Nephron (organoid): ENCODE results near the gene UROC1.

Experiments used
- H3K27ac Mint-ChIP-seq, 3 experiments: 2 replicates each; pipeline ENCODE4 v1.8.0; 2020; ENCODE audit warnings: mixed read lengths in 3 of 3, mild to moderate bottlenecking in 2 of 3, moderate library complexity in 1 of 3
- H3K27me3 Mint-ChIP-seq: 2 replicates; pipeline ENCODE4 v1.8.0; 2021; ENCODE audit warnings: low read depth, mild to moderate bottlenecking, moderate library complexity, mixed read lengths
- H3K36me3 Mint-ChIP-seq: 2 replicates; pipeline ENCODE4 v1.8.0; 2020; ENCODE audit warnings: low read depth, mixed read lengths
- H3K4me1 Mint-ChIP-seq: 2 replicates; pipeline ENCODE4 v1.8.0; 2020; ENCODE audit warnings: mixed read lengths
- H3K4me3 Mint-ChIP-seq, 3 experiments: 2 replicates each; pipeline ENCODE4 v1.8.0; 2020; ENCODE audit warnings: mild to moderate bottlenecking in 3 of 3, mixed read lengths in 3 of 3, moderate library complexity in 2 of 3
- H3K9me3 Mint-ChIP-seq: 2 replicates; pipeline ENCODE4 v1.8.0; 2020; ENCODE audit warnings: mixed read lengths
- TF ChIP-seq, protein P1 (sequence below), 3 experiments: fragments of 200-600 bp; sonication (generic); IDR thresholded peaks; one replicate each; pipeline ENCODE4 v1.5.0; 2021; ENCODE audit warnings: antibody characterized with exemption in 3 of 3; ENCODE audit not compliant: unreplicated experiment in 3 of 3

Gene UROC1

DNA sequence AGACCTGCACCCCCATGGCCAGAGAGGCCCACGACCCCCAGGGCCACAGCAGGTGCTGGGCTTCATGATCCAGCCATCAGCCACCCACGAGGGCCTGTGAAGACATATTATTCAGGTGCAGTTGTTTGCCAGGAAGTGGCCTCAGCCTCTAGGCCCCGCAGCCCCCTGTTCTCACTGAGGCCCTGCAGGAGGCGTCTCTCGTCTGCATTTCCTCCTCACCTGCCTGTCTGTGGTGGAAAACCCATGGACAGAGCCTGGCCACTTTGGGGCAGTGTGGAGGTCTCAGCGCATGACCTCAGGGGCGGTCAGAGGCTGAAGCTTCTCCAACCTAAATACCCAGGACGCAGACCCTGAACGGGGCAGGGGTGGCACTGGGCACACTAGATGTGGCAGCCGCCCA, 18.6 kb downstream of the UROC1 start:
- H3K36me3 Mint-ChIP-seq: no peaks in the 10 kb centered on the region
- H3K4me1 Mint-ChIP-seq: no peaks in the 10 kb centered on the region
- TF ChIP-seq, protein P1, sequence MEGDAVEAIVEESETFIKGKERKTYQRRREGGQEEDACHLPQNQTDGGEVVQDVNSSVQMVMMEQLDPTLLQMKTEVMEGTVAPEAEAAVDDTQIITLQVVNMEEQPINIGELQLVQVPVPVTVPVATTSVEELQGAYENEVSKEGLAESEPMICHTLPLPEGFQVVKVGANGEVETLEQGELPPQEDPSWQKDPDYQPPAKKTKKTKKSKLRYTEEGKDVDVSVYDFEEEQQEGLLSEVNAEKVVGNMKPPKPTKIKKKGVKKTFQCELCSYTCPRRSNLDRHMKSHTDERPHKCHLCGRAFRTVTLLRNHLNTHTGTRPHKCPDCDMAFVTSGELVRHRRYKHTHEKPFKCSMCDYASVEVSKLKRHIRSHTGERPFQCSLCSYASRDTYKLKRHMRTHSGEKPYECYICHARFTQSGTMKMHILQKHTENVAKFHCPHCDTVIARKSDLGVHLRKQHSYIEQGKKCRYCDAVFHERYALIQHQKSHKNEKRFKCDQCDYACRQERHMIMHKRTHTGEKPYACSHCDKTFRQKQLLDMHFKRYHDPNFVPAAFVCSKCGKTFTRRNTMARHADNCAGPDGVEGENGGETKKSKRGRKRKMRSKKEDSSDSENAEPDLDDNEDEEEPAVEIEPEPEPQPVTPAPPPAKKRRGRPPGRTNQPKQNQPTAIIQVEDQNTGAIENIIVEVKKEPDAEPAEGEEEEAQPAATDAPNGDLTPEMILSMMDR (IDR thresholded peaks at IDR 0.05; ENCODE audit: unreplicated experiment in 3 of 3): no peak
- H3K9me3 Mint-ChIP-seq: no peaks in the 10 kb centered on the region
- H3K27me3 Mint-ChIP-seq: peaks cover 3% of the 10 kb centered on the region
- no peak overlapping the region for H3K27ac Mint-ChIP-seq
- no peak overlapping the region for H3K4me3 Mint-ChIP-seq

DNA sequence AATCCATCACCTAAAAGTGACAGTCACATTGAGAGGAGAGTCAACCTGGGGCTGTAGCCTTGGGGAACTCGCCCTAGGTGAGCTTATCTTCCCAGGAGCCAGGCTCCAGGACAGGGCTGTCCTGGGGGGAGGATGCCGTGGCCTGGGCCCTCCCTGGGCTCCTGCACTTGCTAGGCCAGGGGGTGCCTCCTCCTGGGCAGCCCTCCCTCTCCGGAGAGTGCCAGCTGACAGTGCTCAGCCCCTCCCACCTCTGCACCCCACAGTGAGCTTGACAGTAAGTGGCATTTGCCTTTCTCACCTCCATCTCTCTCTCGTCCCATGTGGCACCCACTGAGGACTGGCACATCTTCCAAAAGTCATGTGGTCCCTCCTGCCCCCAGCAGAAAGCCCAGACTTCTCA, 19.1 kb downstream of the UROC1 start:
- H3K4me3 Mint-ChIP-seq: no peak overlapping the region
- H3K4me1 Mint-ChIP-seq: no peaks in the 10 kb centered on the region
- TF ChIP-seq, protein P1 (IDR thresholded peaks at IDR 0.05; ENCODE audit: unreplicated experiment in 3 of 3): no peak
- H3K36me3 Mint-ChIP-seq: no peaks in the 10 kb centered on the region
- H3K9me3 Mint-ChIP-seq: no peaks in the 10 kb centered on the region
- H3K27me3 Mint-ChIP-seq: peaks cover 3% of the 10 kb centered on the region
- H3K27ac Mint-ChIP-seq: no peak overlapping the region

DNA sequence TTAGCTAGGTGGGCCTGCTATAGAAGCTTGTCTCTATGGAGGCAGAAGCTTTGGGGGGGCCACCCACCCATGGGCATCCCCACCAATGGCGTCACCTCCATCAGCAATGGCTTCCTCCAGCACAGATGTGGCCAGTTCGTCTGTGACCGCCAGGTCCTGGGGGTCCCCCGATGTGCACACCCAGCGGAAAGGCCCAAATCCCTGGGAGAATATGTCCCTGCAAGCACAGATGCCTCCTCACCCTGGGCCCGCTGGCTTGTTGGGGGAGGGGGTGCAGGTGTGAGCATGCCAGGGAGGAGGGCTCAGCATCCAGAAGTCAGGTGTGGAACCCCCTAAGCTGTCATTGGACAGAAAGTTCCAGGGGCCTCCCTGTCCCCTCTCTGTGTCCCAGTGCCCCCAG, 19.6 kb downstream of the UROC1 start:
- Mint-ChIP-seq H3K4me3 (no peak overlapping the region), H3K4me1 (no peaks in the 10 kb centered on the region), H3K36me3 (no peaks in the 10 kb centered on the region), H3K27ac (no peak overlapping the region), H3K27me3 (peaks cover 3% of the 10 kb centered on the region), H3K9me3 (no peaks in the 10 kb centered on the region)
- TF ChIP-seq, protein P1 (IDR thresholded peaks at IDR 0.05; ENCODE audit: unreplicated experiment in 3 of 3): no peak

DNA sequence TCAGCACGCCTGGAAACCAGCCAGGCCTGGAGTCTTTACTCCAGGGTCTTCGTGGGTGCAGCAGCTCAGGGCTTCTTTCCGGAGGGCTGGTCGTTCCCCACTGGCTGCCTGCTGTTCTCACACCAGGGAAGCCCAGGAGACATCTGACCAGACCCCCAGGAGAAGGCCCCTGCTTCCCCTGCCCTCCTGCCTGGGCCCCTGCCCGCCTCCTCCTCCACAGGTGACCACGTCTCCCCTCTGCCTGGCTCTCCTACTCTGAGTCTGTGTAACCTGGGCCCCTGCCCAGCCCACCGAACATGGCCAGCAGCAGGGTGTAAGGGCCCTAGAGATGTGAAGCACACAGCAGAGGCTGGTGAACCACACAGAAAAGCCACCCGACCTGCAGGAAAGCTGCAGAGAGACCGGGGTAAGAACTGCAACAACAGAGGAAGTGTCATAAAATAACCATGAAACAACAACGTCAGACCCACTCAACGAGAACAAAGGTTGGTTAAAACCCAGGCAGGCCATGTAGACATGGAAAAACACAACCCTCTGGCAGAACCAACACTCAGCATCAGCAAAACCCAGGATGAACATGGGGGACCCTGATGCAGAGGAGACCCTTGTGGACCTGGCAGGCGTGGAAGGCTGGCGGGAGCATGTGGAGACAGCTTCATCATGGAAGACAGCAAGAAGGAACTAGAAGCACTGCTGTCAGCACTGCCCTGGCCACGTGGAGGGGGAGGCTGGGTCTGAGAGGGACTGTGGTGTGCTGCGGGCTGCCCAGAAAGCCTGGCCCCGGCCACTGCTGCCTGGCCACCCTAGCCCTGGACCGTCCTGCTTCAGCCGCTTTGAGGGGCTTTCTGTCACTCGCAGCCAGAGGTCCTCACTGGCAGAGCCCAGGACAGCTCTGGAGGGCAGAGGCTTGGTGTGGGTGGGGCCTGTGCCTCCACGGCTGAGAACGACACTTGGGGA, 20.4 kb downstream of the UROC1 start:
- H3K4me1 Mint-ChIP-seq: no peaks in the 10 kb centered on the region
- H3K4me3 Mint-ChIP-seq: no peak overlapping the region
- peaks cover 3% of the 10 kb centered on the region for H3K27me3 Mint-ChIP-seq
- no peaks in the 10 kb centered on the region for H3K9me3 Mint-ChIP-seq
- TF ChIP-seq, protein P1 (IDR thresholded peaks at IDR 0.05; ENCODE audit: unreplicated experiment in 3 of 3): no peak
- no peak overlapping the region for H3K27ac Mint-ChIP-seq
- no peaks in the 10 kb centered on the region for H3K36me3 Mint-ChIP-seq

DNA sequence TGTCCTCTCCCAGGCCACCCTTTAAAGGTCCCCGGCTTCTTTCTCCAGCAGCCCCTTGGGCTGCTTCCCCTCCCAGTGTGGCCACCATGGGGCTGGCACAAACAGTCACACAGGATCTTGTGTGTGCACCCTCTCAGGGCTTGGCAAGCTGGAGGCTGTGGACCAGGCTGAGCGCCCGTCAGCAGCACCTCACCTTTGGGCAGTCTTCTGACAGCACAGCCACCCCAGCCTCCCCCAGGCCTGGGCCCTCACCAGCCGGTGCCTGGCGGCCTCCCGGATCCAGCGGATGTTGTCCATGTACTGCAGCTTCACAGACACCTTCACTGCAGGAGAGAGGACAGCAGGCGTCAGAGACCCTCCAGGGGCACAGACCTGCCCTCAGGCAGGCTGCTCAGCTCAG, 21.8 kb downstream of the UROC1 start:
- Mint-ChIP-seq H3K4me3 (no peak overlapping the region), H3K27me3 (peaks cover 8% of the 10 kb centered on the region), H3K27ac (no peak overlapping the region), H3K9me3 (no peaks in the 10 kb centered on the region), H3K36me3 (no peaks in the 10 kb centered on the region), H3K4me1 (no peaks in the 10 kb centered on the region)
- TF ChIP-seq, protein P1 (IDR thresholded peaks at IDR 0.05; ENCODE audit: unreplicated experiment in 3 of 3): no peak

DNA sequence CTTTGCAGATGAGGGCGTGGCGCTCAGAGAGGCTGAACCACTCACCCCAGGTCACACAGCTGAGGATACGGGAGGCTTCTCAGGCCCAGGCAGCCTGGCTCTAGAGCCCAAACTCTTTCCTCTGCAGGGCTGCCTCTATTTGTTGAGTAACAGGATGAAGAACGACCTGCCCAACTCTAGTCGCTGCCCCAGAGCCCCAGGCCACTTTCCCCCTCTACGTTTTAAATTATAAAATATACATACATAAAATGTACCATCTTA, 22.7 kb downstream of the UROC1 start:
- no peaks in the 10 kb centered on the region for H3K4me1 Mint-ChIP-seq
- no peak overlapping the region for H3K27ac Mint-ChIP-seq
- H3K9me3 Mint-ChIP-seq: no peaks in the 10 kb centered on the region
- peaks cover 8% of the 10 kb centered on the region for H3K27me3 Mint-ChIP-seq
- TF ChIP-seq, protein P1 (IDR thresholded peaks at IDR 0.05; ENCODE audit: unreplicated experiment in 3 of 3): no peak
- H3K36me3 Mint-ChIP-seq: no peaks in the 10 kb centered on the region
- no peak overlapping the region for H3K4me3 Mint-ChIP-seq
